ENCODE results near the gene CARNS1.

The CARNS1 gene

GRCh38 chr11:67382276-67383136 is 33.0 kb upstream of the CARNS1 start:
- Histone ChIP-seq H3K4me3 (replicated peaks; ENCODE audit: insufficient read depth, low read length) (no peak overlapping the region), H3K27ac (replicated peaks) (peak overlapping the region; percentile 38; the same call in 1 of the 2 replicates), H3K27me3 (ENCODE audit: insufficient read depth, poor library complexity, severe bottlenecking) (no peaks in the 10 kb centered on the region)
- TF ChIP-seq CTCF (IDR thresholded peaks at IDR 0.05; ENCODE audit: insufficient read depth, low read length) (peak; percentile 99), REST (IDR thresholded peaks at IDR 0.05; ENCODE audit: insufficient replicate concordance, low read depth) (no peak)
- peak in 1 of 2 experiments; percentile 89 for DNase-seq (ENCODE audit: low read depth in 1 of 2, low spot score in 1 of 2)

GRCh38 chr11:67384851-67385366 is 30.6 kb upstream of the CARNS1 start:
- no peak overlapping the region for H3K27ac ChIP-seq (replicated peaks)
- DNase-seq (ENCODE audit: low read depth in 1 of 2, low spot score in 1 of 2), result no peak
- no peaks in the 10 kb centered on the region for H3K27me3 ChIP-seq (ENCODE audit: insufficient read depth, poor library complexity, severe bottlenecking)
- no peak overlapping the region for H3K4me3 ChIP-seq (replicated peaks; ENCODE audit: insufficient read depth, low read length)
- no peak for TF ChIP-seq REST (IDR thresholded peaks at IDR 0.05; ENCODE audit: insufficient replicate concordance, low read depth)
- TF ChIP-seq POLR2AphosphoS5 (IDR thresholded peaks at IDR 0.05; ENCODE audit: low read depth), result no peak
- TF ChIP-seq GABPA (IDR thresholded peaks at IDR 0.05; ENCODE audit: low read depth), result no peak
- TF ChIP-seq CTCF (IDR thresholded peaks at IDR 0.05; ENCODE audit: insufficient read depth, low read length), result no peak
- no peak for TF ChIP-seq SPI1 (IDR thresholded peaks at IDR 0.05; ENCODE audit: borderline replicate concordance, low read depth)

GRCh38 chr11:67387069-67387468 is 28.4 kb upstream of the CARNS1 start:
- Histone ChIP-seq H3K27ac (replicated peaks) (no peak overlapping the region), H3K27me3 (ENCODE audit: insufficient read depth, poor library complexity, severe bottlenecking) (no peaks in the 10 kb centered on the region), H3K4me3 (replicated peaks; ENCODE audit: insufficient read depth, low read length) (no peak overlapping the region)
- DNase-seq (ENCODE audit: low read depth in 1 of 2, low spot score in 1 of 2), result peak in 1 of 2 experiments; percentile 60
- TF ChIP-seq CTCF (IDR thresholded peaks at IDR 0.05; ENCODE audit: insufficient read depth, low read length) (no peak), POLR2AphosphoS5 (IDR thresholded peaks at IDR 0.05; ENCODE audit: low read depth) (no peak), GABPA (IDR thresholded peaks at IDR 0.05; ENCODE audit: low read depth) (no peak)

Data from HL-60 (cell line).